MV-4-11 (cell line): Measurements from ENCODE around the gene ZNF831.

Experiments
- DNase-seq: peaks from one replicate; lab custom pipeline; 2025; lab: John Stamatoyannopoulos, UW

ZNF831 gene

GRCh38 chr20:59247731-59248684 lies 84.4 kb downstream of the ZNF831 start:
- peak; percentile 2 for DNase-seq

- no peak for DNase-seq
Observed at GRCh38 chr20:59250293-59250692, 86.7 kb downstream of the ZNF831 start.

- DNase-seq: peak; percentile 61
Observed at GRCh38 chr20:59253325-59253724, 89.7 kb downstream of the ZNF831 start.

GRCh38 chr20:59253779-59254319 lies 90.2 kb downstream of the ZNF831 start:
- peak; percentile 54 for DNase-seq

GRCh38 chr20:59255256-59255655 lies 91.6 kb downstream of the ZNF831 start:
- DNase-seq: peak; percentile 52

- peak; percentile 80 for DNase-seq
Observed at GRCh38 chr20:59258221-59258621, 94.6 kb downstream of the ZNF831 start.

- DNase-seq: peak; percentile 74
Observed at GRCh38 chr20:59259946-59260345, 96.3 kb downstream of the ZNF831 start.

- DNase-seq: no peak
Observed at GRCh38 chr20:59265298-59265697, 101.7 kb downstream of the ZNF831 start.

GRCh38 chr20:59268870-59269269 lies 105.2 kb downstream of the ZNF831 start:
- DNase-seq: no peak

GRCh38 chr20:59269411-59270025 lies 105.9 kb downstream of the ZNF831 start:
- DNase-seq: no peak

GRCh38 chr20:59270380-59270779 lies 106.8 kb downstream of the ZNF831 start:
- DNase-seq: no peak

- peak; percentile 84 for DNase-seq
Observed at GRCh38 chr20:59273739-59274357, 110.2 kb downstream of the ZNF831 start.

- DNase-seq: no peak
Observed at GRCh38 chr20:59276938-59277337, 113.3 kb downstream of the ZNF831 start.

- no peak for DNase-seq
Observed at GRCh38 chr20:59284470-59284869, 120.8 kb downstream of the ZNF831 start.

GRCh38 chr20:59289994-59290393 lies 126.4 kb downstream of the ZNF831 start:
- DNase-seq: no peak

GRCh38 chr20:59291740-59292383 lies 128.2 kb downstream of the ZNF831 start:
- no peak for DNase-seq

GRCh38 chr20:59295531-59295930 lies 131.9 kb downstream of the ZNF831 start:
- DNase-seq: no peak

GRCh38 chr20:59297686-59298085 lies 134.1 kb downstream of the ZNF831 start:
- DNase-seq: no peak

GRCh38 chr20:59299945-59300332 lies 136.3 kb downstream of the ZNF831 start:
- DNase-seq: no peak

GRCh38 chr20:59300333-59301081 lies 136.9 kb downstream of the ZNF831 start, which contains the start of gene EDN3:
Gene EDN3 (plus strand): TSS chr20:59300611. CDS start chr20:59300813, 202 bp downstream.
- no peak for DNase-seq

- no peak for DNase-seq
Observed at GRCh38 chr20:59301343-59302007, 137.9 kb downstream of the ZNF831 start.
